Stimulated activated CD8-positive, alpha-beta memory T cell treated with anti-CD3 and anti-CD28 coated beads, Interleukin-7, amount 100 ng/mL, for 1 hour (primary cell): ENCODE results near the gene SOAT2.
A peak's percentile ranks its signal among the peaks of the same experiment; 100 is the strongest.

ENCODE experiments used
- DNase-seq, 2 donors: peaks; one replicate each; pipeline ENCODE4 v3.0.0-alpha.2; 2020; ENCODE audit warnings: low read depth in 2 of 2

The SOAT2 gene

DNA sequence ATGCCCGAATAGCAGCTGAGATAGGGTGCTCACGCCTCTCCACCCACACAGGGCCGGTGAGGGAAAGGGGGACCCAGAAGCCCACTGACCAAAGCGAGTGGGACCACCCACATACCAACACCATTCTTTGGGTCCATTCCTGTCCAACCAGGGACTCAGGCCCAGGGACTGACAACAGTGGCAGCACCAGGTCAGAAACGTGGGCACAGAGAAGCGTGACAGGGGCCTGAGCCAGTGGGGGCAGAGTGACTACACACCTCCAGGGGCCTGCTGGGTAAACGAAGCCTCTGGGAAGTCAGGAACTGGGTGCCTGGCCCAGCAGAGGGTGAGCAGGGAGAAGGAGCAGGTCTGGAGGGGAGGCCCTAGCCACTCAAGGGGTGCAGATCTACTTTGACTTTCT, 37.8 kb upstream of the SOAT2 start:
- DNase-seq, result no peak

DNA sequence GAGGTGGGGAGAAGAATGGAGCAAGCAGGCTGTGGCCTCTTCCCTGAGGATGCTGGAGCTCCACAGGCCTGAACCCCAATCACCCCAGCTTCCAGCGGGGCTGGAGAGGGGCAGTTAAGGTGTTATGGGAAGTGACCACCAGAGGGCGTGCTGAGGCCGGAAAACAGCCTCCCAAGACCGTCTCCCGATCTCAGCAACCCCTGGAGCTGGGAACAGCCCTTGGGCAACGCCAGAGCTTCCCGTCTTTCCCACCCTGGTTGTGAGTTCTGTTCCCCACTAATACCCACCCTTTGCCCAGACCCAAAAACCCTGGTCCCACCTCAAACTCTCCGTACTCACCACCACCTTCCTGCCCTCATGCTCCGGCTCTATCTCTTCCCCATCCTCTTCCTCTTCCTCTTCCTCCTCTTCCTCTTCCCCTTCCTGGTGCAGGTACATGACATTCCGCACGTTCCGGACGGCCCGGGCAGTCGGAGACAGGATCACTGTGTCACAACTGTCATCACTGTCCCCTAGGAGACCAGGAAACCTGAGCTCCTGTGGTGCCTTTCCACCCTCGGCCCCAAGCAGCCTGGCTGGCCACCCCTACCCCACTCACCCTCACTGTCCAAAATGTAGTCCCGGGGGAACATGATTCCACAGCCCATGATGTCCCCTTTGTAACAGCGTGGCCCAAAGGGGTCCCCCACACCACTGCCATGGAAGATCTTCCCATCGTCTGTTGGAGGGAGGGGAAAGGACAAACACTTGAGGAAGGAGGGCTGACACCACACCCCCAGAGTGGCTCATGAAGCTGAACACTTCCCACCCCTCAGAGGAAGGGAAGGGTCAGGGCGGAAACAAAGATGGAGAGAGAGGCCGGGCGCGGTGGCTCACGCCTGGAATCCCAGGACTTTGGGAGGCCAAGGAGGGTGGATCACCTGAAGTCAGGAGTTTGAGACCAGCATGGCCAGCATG, 37.0 kb upstream of the SOAT2 start:
- DNase-seq, result peak; percentile 44 to 55

DNA sequence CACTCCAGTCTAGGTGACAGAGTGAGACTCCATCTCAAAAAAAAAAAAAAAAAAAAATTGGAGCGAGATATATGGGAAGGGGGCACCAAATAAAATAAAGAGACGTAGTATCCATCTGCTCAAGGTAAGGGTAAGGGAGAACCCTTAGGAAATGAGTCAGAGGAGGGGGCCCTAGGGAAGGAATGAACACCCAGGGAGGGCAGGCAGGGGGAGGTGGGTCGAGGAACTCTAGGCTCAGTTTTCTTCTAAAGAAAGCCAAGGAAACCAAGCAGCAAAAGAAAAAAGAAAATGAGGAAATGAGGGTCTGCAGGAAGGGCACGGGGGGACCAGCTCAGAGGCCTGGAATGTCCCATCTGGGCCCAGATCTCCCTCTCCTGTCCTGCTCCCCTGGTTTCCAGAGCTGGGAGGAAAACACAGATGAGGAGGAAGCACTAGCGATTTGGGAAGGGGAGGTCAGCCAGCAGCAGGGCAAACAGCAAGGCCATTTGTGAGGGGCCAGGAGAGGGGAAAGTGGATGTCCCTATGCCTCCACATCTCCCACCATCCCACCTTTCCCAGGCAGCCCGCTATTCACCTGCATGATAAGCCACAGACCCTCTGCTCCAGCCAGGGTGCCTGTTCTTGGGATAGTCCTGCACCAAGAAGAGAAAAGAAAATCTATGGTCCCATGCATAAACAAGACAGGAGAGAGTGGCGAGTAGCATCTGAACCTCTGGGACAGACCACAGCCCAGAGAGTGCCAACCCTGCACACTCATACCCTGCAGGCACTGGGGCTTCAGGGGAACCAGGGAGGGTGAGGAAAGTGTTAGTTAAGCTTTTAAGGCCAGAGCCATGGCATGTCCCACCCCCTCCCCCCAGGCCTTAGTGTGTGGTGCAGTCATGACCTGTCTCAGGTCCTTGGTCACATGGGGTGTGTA, 36.0 kb upstream of the SOAT2 start:
- no peak for DNase-seq

GRCh38 chr12:53067993-53068770, 35.1 kb upstream of the SOAT2 start:
- DNase-seq, result no peak

DNA sequence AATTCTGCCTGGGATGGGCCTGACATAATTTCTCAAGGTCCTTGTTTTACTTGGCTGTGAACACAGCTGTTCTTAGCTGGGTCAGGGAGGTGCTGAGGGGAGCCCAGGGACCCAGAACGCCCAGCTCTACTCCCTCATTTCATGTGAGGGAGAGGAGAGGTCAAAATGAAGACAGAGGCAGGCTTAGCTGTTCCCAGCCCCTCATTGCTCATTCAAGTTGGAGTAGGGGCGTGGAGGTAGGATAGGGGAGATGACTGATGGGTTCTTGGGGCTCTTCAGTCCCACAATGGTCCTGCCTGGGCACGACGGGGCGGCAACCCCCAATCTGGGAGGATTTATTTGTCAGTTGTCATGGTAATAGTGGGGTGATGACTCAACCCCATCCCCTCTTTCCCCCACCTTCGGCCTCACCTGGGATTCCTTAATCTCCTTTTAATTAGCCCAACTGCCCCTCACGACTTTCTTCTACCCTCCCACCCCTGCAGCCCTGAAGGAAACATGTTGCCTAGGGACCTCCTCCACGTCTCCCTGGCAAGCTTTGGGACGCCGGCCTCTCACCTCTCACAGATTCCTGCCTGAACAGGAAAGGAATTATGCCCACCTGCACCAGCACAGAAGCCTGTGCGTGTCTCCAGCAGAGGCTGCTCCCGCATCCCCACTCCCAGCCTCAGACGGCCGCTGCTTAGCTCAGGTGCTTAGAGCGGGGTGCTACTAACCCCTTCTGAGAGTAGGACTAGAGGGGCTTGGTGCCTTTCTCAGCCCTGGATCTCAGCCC, 34.3 kb upstream of the SOAT2 start:
- no peak for DNase-seq

DNA sequence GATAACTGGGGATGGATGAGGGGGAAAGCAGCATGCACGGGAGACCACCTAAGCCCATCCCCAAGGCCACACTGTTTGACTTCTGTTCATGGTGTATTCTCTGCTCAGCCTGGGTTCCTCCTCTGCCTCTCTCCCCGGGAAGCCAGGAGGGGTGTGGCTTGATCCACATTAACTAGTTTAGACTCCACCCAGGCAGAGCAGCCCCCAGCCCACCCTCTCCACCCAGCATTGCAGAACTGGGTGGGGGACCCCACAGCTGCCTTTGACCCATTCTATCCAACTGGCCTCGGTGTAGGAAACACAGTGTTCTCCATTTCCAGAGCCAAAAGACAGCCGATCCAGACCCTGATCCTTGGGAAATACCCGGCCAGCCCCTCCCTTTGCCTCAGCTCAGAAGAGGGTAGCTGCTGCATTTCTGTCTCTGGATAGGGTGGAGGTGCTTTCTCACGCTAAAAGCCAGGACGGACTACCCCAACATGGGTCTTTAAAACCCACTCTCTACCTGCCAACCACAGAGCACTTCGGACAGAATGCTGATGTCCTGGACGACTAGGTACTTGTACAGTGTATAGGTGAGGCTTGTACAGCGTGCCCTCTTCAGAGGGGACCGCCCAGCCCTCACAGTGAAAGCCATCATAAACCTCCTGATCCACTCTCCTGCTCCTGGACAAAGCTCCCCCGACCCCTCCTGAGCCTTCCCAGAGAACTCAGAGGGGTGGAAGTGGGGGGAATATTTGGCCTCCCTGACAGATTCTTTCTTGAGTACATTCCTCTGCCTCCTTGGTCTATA, 33.5 kb upstream of the SOAT2 start:
- no peak for DNase-seq

DNA sequence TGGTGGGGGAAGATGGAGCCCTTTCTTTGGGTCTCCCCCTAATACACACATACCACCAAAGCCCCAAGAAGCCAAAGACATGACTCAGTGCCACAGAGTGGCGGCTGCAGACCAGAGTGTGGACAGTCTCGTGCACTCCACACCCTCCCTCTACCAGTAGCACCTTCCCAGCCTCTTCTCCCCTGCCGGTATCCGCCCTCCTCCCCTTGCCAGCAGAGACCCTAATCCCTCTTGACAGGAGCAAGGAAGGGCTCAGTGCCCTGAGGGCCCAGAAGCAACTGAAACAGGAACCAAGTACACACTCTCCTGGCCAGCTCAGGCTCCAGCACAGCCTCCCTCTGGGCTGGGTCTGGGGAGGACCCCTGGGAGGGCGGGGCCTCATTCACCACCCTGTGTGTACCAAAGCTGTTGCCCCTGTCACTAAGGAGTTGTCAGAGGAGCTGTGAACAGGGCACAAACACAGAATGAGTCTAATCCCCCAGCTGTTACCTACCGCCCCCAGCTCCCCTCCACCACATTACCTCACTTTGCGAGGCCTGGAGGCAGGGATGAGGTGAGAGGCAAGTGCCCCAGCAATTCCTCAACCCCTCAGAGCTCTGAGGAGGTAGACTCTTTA, 32.3 kb upstream of the SOAT2 start:
- DNase-seq, result no peak

GRCh38 chr12:53071591-53072551, 31.4 kb upstream of the SOAT2 start:
- DNase-seq, result no peak

DNA sequence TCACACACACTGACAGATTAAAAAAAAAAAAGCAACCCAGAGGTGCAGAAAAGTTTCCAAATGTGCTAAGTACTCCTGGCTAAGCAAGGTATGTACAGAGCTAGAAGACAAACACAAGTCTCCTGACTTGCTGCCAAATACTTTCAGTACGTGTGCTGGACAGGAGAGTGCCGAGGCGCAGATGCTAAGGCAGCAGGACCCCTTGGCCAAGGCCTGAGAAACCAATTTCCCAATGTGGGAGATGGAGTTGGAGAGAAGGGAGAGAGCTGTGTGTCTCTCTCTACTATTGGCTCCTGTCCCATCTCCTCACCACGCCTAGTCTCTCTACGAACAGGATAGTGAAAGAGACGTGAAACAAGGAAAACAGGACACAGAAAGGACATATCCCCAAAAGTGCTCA, 29.4 kb upstream of the SOAT2 start:
- no peak for DNase-seq

GRCh38 chr12:53074283-53074998, 28.8 kb upstream of the SOAT2 start:
- DNase-seq, result no peak

GRCh38 chr12:53074999-53075370, 28.3 kb upstream of the SOAT2 start:
- DNase-seq, result no peak

DNA sequence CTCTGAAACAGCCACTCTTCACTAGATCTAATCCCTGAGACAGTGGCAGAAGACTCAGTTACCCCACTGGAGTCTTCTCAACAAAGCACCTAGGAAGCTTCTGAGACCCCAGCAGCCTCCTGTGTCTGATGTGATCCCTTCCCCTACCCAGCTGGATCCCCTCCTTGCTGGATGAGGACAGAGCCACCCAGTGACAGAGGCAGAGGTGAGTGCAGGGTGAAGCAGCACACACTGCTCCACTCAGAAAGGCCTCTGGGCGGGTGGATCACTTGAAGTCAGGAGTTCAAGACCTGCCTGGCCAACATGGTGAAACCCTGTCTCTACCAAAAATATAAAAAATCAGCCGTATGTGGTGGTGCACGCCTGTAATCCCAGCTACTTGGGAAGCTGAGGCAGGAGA, 26.8 kb upstream of the SOAT2 start:
- no peak for DNase-seq

DNA sequence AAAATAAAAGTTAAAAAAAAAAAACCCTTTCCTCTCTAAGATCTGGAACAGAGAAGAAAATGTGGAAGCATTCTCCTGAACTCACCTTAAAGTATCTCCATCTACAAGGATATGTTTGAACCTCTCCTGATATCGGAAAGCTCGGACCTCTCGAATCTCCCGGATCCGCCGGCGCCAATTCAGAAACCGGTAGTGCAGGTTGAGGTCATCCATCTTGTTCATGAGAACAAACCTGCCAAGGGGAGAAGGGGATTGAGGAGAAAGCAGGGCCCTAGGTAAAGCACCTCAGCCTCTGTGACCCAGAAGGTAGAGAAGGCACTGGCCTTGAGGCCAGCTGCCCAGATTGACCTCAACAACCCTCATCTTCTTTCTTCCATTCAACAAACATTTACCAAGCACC, 26.3 kb upstream of the SOAT2 start:
- no peak for DNase-seq

DNA sequence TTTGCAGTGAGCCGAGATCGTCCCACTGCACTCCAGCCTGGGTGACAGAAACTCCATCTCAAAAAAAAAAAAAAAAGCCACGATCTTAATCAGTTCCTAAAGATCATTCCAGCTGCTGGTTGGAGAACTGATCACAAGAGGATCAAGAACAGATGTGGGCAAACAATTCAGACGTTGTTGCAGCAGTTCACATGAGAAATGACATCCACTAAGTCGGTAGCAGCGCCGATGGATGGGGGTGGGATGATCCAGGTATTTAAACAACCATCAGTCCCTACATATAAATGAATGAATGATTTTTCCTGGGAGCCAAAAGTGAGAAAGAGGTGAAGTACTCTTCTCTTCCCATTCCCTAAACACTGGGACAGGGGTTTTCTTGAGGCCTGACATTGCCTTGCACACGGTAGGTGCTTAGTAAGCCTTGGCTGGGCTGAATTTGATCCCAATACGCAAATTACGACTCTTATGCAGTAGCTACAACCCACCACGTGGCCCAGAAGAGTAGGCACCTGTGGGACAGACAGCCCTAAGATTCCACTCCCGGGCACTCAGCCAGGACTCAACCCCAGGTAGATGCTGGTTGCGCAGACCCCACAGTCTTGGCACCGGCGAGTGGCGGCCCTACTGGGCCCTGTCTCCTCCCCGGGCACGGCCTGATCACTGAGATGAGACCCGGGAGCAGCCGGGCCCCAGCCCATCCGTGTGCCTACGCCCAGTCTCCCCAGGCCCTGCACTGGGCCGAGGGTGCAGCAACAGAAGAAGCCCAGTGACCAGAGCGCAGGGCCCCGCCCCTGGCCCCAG, 24.7 kb upstream of the SOAT2 start:
- DNase-seq, result no peak

- peak; percentile 90 to 94 for DNase-seq
These were observed 23.8 kb upstream of the SOAT2 start, which contains the start of gene SPRYD3 for GRCh38 chr12:53079226-53080117. Gene SPRYD3 (minus strand): TSS chr12:53079390. CDS start chr12:53079333, 57 bp downstream.

DNA sequence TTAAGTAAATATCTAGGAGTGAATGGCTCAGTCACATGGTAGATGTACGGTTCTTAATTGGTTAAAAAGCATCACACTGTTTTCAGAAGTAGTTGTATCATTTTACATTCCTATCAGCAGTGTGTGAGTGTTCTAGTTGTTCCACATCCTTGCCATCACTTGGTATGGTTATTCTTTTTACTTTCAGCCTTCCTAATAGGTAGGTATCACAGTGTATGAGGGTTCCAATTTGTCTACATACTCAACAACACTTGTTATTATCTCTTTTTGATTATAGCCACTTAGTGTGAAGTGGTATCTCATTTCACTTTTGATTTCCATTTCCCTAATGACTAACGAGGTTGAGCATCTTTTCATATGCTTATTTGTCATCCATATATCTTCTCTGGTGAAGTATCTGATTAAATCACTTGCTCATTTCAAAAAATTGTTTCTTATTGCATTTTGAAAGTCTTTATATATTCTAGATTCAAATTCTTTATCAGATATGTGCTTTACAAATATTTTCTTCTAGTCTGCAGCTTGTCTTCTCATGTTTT, 20.6 kb upstream of the SOAT2 start:
- no peak for DNase-seq
